Transverse colon (tissue), 4 donors: ENCODE data around the gene FNDC7. TPM values are rescaled to one million over a fixed set of nuclear protein-coding genes. Genes with fewer than 3 reads are reported as not detected.

Source experiments
- DNase-seq: peaks from one replicate; pipeline ENCODE4 v3.0.0-alpha.2; 2019
- H3K27ac ChIP-seq, 4 donors: fragments of 200-600 bp; sonication (generic); 2 replicates each; pipeline ENCODE4 v1.5.1; 2016 to 2018; ENCODE audit warnings: inconsistent platforms in 4 of 4
- H3K27me3 ChIP-seq: fragments of 200-600 bp; sonication (generic); 2 replicates; pipeline ENCODE4 v1.5.1; 2017; ENCODE audit warnings: inconsistent platforms
- H3K36me3 ChIP-seq, 4 donors: fragments of 200-600 bp; sonication (generic); 2 replicates each; pipeline ENCODE4 v1.5.1; 2017 to 2019; ENCODE audit warnings: inconsistent platforms in 4 of 4
- H3K4me1 ChIP-seq, 4 donors: fragments of 200-600 bp; sonication (generic); 2 replicates each; pipeline ENCODE4 v1.5.1; 2017 to 2020; ENCODE audit warnings: inconsistent platforms in 4 of 4
- H3K4me3 ChIP-seq, 4 donors: fragments of 200-600 bp; sonication (generic); 1 replicate in 1 of 4; 2 replicates in 3 of 4; pipeline versions ENCODE4 v1.5.1 to v1.6.1; 2017 to 2019; ENCODE audit warnings: inconsistent platforms in 4 of 4
- H3K9me3 ChIP-seq, 2 donors: fragments of 200-600 bp; sonication (generic); 2 replicates each; pipeline ENCODE4 v1.5.1; 2017 to 2019; ENCODE audit warnings: inconsistent platforms in 2 of 2
- CTCF ChIP-seq, 5 experiments: fragments of 200-600 bp in 3 of 5; fragments of 450-650 bp in 2 of 5; sonication (generic) in 3 of 5; IDR thresholded peaks; 1 replicate in 2 of 5; 2 replicates in 3 of 5; pipeline ENCODE4 v1.5.1; 2016 to 2017; ENCODE audit warnings: antibody characterized with exemption in 5 of 5, inconsistent platforms in 3 of 5, mild to moderate bottlenecking in 2 of 5, moderate library complexity in 1 of 5
- EP300 ChIP-seq: sonication (generic); formaldehyde crosslinking; IDR thresholded peaks from one replicate; pipeline ENCODE4 v1.6.1; 2017; ENCODE audit warnings: antibody characterized with exemption, low read depth
- POLR2A ChIP-seq: fragments of 450-650 bp; IDR thresholded peaks from one replicate; pipeline ENCODE4 v1.6.1; 2016; ENCODE audit warnings: antibody characterized with exemption, mild to moderate bottlenecking, moderate library complexity
- POLR2AphosphoS5 ChIP-seq, 3 donors: sonication (generic); formaldehyde crosslinking; IDR thresholded peaks; one replicate each; pipeline ENCODE4 v1.6.1; 2016; ENCODE audit warnings: antibody characterized with exemption in 3 of 3
- WGBS, 2 donors: methylation state at CpG; one replicate each; pipeline ENCODE4 v1.1.5; 2018; ENCODE audit warnings: low coverage in 1 of 2; 5-methylcytosine and 5-hydroxymethylcytosine counted together
- in situ Hi-C, 4 donors: fragments of 200-750 bp; cut with MboI; loops; one replicate each; pipeline versions ENCODE4 v1.15.0 to v1.15.1; 2017; ENCODE audit warnings: low sequenced_read_pairs in 3 of 4, low pct_ligation_motif_present in 1 of 4, low pct_unique_long_range_greater_than_20kb in 1 of 4
- intact Hi-C: fragments of 100-400 bp; cut with DNase I; formaldehyde crosslinking; loops from one replicate; pipeline ENCODE4 v1.15.1; 2023; ENCODE audit warnings: low total_unique reads
- total RNA-seq, 4 donors: library from RNA; depleted of rRNA; stranded (reverse); fragments of >200 nt; gene quantifications; one replicate each; pipeline ENCODE4 v1.1.0, GENCODE V29; 2016

FNDC7 gene
- total RNA-seq, 4 donors from 2014 or later = not detected

- TF ChIP-seq POLR2AphosphoS5 (IDR thresholded peaks at IDR 0.05) = no peak
- no peak for TF ChIP-seq POLR2A
- no peak for TF ChIP-seq CTCF (IDR thresholded peaks at IDR 0.05)
- intact Hi-C loops = no loop called here
- 86% methylated on average over 6 of the region's 6 CpGs; no CpG with 5 or more reads in 1 of the 2 donors for whole genome bisulfite sequencing, 2 donors
Measured at GRCh38 chr1:108742253-108742652, 29.5 kb downstream of the FNDC7 start.

GRCh38 chr1:108745980-108746381 is 33.3 kb downstream of the FNDC7 start:
- TF ChIP-seq POLR2A (no peak), CTCF (IDR thresholded peaks at IDR 0.05) (no peak), POLR2AphosphoS5 (IDR thresholded peaks at IDR 0.05) (no peak), EP300 (no peak)
- H3K4me1 ChIP-seq = peaks cover 3 to 26% (median 5%) of the 10 kb centered on the region in 4 donors
- H3K27me3 ChIP-seq = no peaks in the 10 kb centered on the region
- in situ Hi-C loops (loop anchor here in 1 of 4 donors (10.0 kb wide), 1 partner anchor 51 kb away; the partner anchor contains the start of gene PRPF38B), intact Hi-C loops (no loop called here)
- H3K9me3 ChIP-seq = no peaks in the 10 kb centered on the region
- DNase-seq = no peak
- H3K36me3 ChIP-seq = no peaks in the 10 kb centered on the region
- H3K4me3 ChIP-seq = no peak overlapping the region
- H3K27ac ChIP-seq = peak overlapping the region; percentile 95 to 99 (median 98)
- 64 to 82% methylated on average over 1 to 3 of the region's 3 CpGs for WGBS, 2 donors

More at GRCh38 chr1:108742253-108742652, 29.5 kb downstream of the FNDC7 start:
- Histone ChIP-seq H3K27ac (no peak overlapping the region), H3K36me3 (no peaks in the 10 kb centered on the region), H3K4me3 (no peak overlapping the region), H3K27me3 (no peaks in the 10 kb centered on the region), H3K4me1 (peaks cover 0 to 3% (median 0%) of the 10 kb centered on the region in 4 donors), H3K9me3 (no peaks in the 10 kb centered on the region)
- DNase-seq = no peak
- in situ Hi-C loops = loop anchor here in 1 of 4 donors (10.0 kb wide), 1 partner anchor 47 kb away; the partner anchor contains the start of gene PRPF38B

- intact Hi-C loops = no loop called here
- peak; percentile 99 to 100 (median 99) for TF ChIP-seq POLR2AphosphoS5 (IDR thresholded peaks at IDR 0.05)
- TF ChIP-seq EP300 = peak; percentile 57
- TF ChIP-seq CTCF (IDR thresholded peaks at IDR 0.05) = peak; percentile 89 to 98 (median 93)
- TF ChIP-seq POLR2A = peak; percentile 100
Measured at GRCh38 chr1:108746382-108747170, 33.9 kb downstream of the FNDC7 start, which contains the start of gene STXBP3. STXBP3 (plus strand) TSS chr1:108746674; CDS start chr1:108746738, 64 bp downstream.

GRCh38 chr1:108747171-108747850 is 34.6 kb downstream of the FNDC7 start:
- in situ Hi-C loops = loop anchor here in 1 of 4 donors (10.0 kb wide), 1 partner anchor 53 kb away; the partner anchor contains the start of gene PRPF38B
- H3K36me3 ChIP-seq = no peaks in the 10 kb centered on the region
- peaks cover 3 to 29% (median 8%) of the 10 kb centered on the region in 4 donors for H3K4me1 ChIP-seq
- no peaks in the 10 kb centered on the region for H3K27me3 ChIP-seq
- intact Hi-C loops = no loop called here
- 0% methylated on average over 13 to 15 of the region's 15 CpGs for WGBS, 2 donors
- H3K4me3 ChIP-seq = peak overlapping the region; percentile 68 to 87 (median 74)
- no peaks in the 10 kb centered on the region for H3K9me3 ChIP-seq
- DNase-seq = peak; percentile 84
- TF ChIP-seq CTCF (IDR thresholded peaks at IDR 0.05) = no peak
- peak; percentile 81 to 90 (median 88) for TF ChIP-seq POLR2AphosphoS5 (IDR thresholded peaks at IDR 0.05)
- TF ChIP-seq EP300 = no peak
- no peak for TF ChIP-seq POLR2A
- peak overlapping the region; percentile 95 to 99 (median 98) for H3K27ac ChIP-seq

More at GRCh38 chr1:108746382-108747170, 33.9 kb downstream of the FNDC7 start, which contains the start of gene STXBP3:
- peaks cover 3 to 29% (median 8%) of the 10 kb centered on the region in 4 donors for H3K4me1 ChIP-seq
- peak; percentile 100 for DNase-seq
- H3K27me3 ChIP-seq = no peaks in the 10 kb centered on the region
- peak within 1 kb of the TSS; percentile 68 to 87 (median 74) for H3K4me3 ChIP-seq
- in situ Hi-C loops = loop anchor here in 1 of 4 donors (10.0 kb wide), 1 partner anchor 52 kb away; the partner anchor contains the start of gene PRPF38B
- H3K9me3 ChIP-seq = no peaks in the 10 kb centered on the region
- H3K36me3 ChIP-seq = no peaks in the 10 kb centered on the region
- H3K27ac ChIP-seq = peak within 1 kb of the TSS; percentile 95 to 99 (median 98)
- WGBS, 2 donors = 1% methylated on average over 71 of the region's 75 CpGs; no CpG with 5 or more reads in 1 of the 2 donors
